ENCODE data around the gene HCK.

- TF ChIP-seq POLR2A (IDR thresholded peaks at IDR 0.05; ENCODE audit: borderline replicate concordance, extremely low read depth, insufficient read depth, insufficient read length) (no peak), EZH2 (IDR thresholded peaks at IDR 0.05) (no peak), POLR2AphosphoS5 (IDR thresholded peaks at IDR 0.05; ENCODE audit: low read depth, low read length) (no peak)
Observed at GRCh38 chr20:32113591-32114260, 61.7 kb downstream of the HCK start.
